AG04450 (cell line): ENCODE data around the gene SEMA4D. TPM values are rescaled to one million over a fixed set of nuclear protein-coding genes. Genes with fewer than 3 reads are reported as not detected.

ENCODE experiments used
- CTCF ChIA-PET: fragments of 300-600, 350-600 bp; formaldehyde crosslinking; extraction: SDS; loops from one replicate; lab custom pipeline; 2022; ENCODE audit warnings: antibody characterized with exemption, inconsistent platforms; lab: Charles Lee
- POLR2A ChIA-PET: fragments of 350-600 bp; formaldehyde crosslinking; extraction: SDS; loops from one replicate; lab custom pipeline; 2021; ENCODE audit warnings: antibody characterized with exemption, inconsistent platforms; lab: Yijun Ruan, JAX
- DNase-seq: peaks from one replicate; pipeline ENCODE4 v3.0.0-alpha.2; 2011; ENCODE audit warnings: low read depth, low spot score
- H3K27ac ChIP-seq: one replicate; pipeline ENCODE4 v1.5.1; 2012; ENCODE audit warnings: low read depth, low read length, control low read depth
- H3K27me3 ChIP-seq: one replicate; pipeline ENCODE4 v1.6.0; 2012; ENCODE audit warnings: low read length; ENCODE audit not compliant: control insufficient read depth, insufficient read depth
- H3K4me3 ChIP-seq: 2 replicates; pipeline ENCODE4 v1.5.1; 2011; ENCODE audit warnings: mild to moderate bottlenecking, low read depth, low read length, control low read depth
- H3K9me3 ChIP-seq: 2 replicates; pipeline ENCODE4 v1.5.1; 2012; ENCODE audit warnings: low read length; ENCODE audit not compliant: control insufficient read depth, insufficient read depth
- CTCF ChIP-seq: IDR thresholded peaks from 2 replicates; pipeline ENCODE4 v1.5.1; 2011; ENCODE audit warnings: low read depth, low read length, control low read depth, inconsistent platforms
- polyA plus RNA-seq: library from polyadenylated mRNA; depleted of rRNA; stranded (reverse); fragments of >200 nt; gene quantifications from 2 replicates; pipeline ENCODE4 v1.2.3, GENCODE V29; 2011

SEMA4D gene
- polyA plus RNA-seq, 1 experiment = 2.8 TPM

GRCh38 chr9:89448381-89448780 lies 49.5 kb downstream of the SEMA4D start:
- no peaks in the 10 kb centered on the region for H3K27me3 ChIP-seq
- ChIA-PET POLR2A (no interaction called here), CTCF (no interaction called here)
- no peak overlapping the region for H3K27ac ChIP-seq
- no peak overlapping the region for H3K4me3 ChIP-seq
- no peak for TF ChIP-seq CTCF
- no peak for DNase-seq
- H3K9me3 ChIP-seq = no peaks in the 10 kb centered on the region; the same call in 1 of the 2 replicates

GRCh38 chr9:89447416-89447815 lies 50.5 kb downstream of the SEMA4D start:
- no peak overlapping the region for H3K4me3 ChIP-seq
- no peaks in the 10 kb centered on the region; the same call in 1 of the 2 replicates for H3K9me3 ChIP-seq
- ChIA-PET CTCF (no interaction called here), POLR2A (no interaction called here)
- no peak for TF ChIP-seq CTCF
- no peaks in the 10 kb centered on the region for H3K27me3 ChIP-seq
- H3K27ac ChIP-seq = no peak overlapping the region
- DNase-seq = no peak

- ChIA-PET CTCF (no interaction called here), POLR2A (no interaction called here)
- Histone ChIP-seq H3K9me3 (no peaks in the 10 kb centered on the region; the same call in 1 of the 2 replicates), H3K27me3 (no peaks in the 10 kb centered on the region), H3K27ac (no peak overlapping the region), H3K4me3 (no peak overlapping the region)
- no peak for DNase-seq
- TF ChIP-seq CTCF = no peak
Measured at GRCh38 chr9:89446961-89447310, 51.0 kb downstream of the SEMA4D start.

DNA sequence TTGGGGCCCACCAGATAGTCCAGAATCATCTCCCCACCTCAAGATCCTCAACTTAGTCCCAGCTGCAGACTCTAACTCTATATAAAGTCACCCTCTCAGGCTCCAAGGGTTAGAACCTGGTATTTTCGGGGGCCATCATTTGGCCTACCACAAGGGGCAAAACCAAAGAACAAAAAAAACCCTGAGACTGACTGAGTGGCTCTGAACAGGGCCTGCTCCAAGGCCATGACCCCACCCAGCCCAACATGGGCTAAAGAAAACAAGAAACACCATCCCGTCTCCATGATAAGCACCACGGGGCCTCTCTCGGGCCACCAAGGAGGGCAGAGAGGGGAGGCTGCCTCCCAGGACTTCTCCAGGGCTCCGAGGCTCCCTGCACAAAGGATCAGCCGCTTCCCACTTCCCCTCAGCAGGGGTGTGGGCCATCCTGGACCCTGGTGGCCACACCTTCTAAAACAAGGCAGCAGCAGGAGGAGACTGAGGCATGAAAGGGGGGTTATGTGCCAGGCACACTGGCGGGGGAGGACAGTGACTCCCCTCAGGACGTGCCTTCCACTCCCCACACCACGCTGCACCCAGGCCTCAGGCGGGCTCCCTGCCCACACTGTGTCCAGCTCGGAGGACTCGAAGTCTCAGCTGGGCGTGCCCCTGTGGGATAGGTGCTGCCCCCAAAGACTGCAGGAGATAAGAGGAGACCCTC lies 51.5 kb downstream of the SEMA4D start:
- POLR2A ChIA-PET = no interaction called here
- no peak for TF ChIP-seq CTCF
- Histone ChIP-seq H3K27me3 (no peaks in the 10 kb centered on the region), H3K4me3 (no peak overlapping the region), H3K27ac (no peak overlapping the region), H3K9me3 (no peaks in the 10 kb centered on the region; the same call in 1 of the 2 replicates)
- CTCF ChIA-PET = interaction anchor here (0.5 kb wide), 1 partner anchor 139 kb away, joined by 7 read pairs; no protein-coding TSS in a partner anchor
- DNase-seq = no peak

GRCh38 chr9:89445801-89446251 lies 52.1 kb downstream of the SEMA4D start:
- no peak for DNase-seq
- H3K27ac ChIP-seq = no peak overlapping the region
- no peak overlapping the region for H3K4me3 ChIP-seq
- no peaks in the 10 kb centered on the region for H3K27me3 ChIP-seq
- CTCF ChIA-PET = interaction anchor here (1.9 kb wide), 1 partner anchor 103 kb away, joined by 6 read pairs; no protein-coding TSS in a partner anchor
- no peak for TF ChIP-seq CTCF
- POLR2A ChIA-PET = no interaction called here
- H3K9me3 ChIP-seq = no peaks in the 10 kb centered on the region; the same call in 1 of the 2 replicates
